Measurements from ENCODE around the gene TBL3.

TBL3 gene

GRCh38 chr16:1964506-1965395 lies 7.1 kb upstream of the TBL3 start, which contains the start of gene RPS2:
RPS2 (minus strand) TSS chr16:1964826; CDS start chr16:1964625, 201 bp downstream.
- DNase-seq (ENCODE audit: low read depth): peak; percentile 98

DNA sequence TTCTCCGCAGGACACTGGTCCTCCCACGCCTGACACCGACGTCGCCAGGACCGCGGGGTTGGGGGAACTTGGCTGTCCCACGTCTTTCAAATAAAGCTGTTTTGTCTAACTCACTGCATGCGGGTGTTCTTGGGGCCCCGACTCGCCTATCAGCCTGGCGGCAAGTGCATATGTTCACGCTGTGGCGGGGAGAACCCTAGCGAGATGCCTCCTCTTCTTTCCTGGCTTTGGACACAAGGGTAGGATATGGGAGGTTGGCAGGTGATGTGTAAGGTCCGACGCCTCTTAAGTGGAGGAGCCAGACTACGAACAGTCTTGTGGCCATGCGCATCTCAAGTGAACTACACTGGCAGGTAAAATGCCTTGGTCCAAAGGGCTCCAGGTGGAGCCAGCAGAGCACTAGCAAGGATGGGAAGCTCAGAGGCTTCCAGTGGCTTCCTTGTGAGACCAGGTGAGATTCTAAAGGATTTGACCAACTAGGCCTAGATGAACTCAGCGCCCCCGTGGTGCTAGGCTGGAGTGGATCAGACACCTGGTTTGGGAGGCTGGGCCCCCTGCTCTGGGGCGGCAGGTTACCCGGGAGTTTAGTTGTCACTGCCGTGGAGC lies 6.4 kb upstream of the TBL3 start:
- no peak for DNase-seq (ENCODE audit: low read depth)

GRCh38 chr16:1966460-1966859 lies 5.4 kb upstream of the TBL3 start, which contains the start of gene RNF151:
RNF151 (plus strand) TSS chr16:1966856; CDS start chr16:1966882, 26 bp downstream.
- DNase-seq (ENCODE audit: low read depth): no peak

DNA sequence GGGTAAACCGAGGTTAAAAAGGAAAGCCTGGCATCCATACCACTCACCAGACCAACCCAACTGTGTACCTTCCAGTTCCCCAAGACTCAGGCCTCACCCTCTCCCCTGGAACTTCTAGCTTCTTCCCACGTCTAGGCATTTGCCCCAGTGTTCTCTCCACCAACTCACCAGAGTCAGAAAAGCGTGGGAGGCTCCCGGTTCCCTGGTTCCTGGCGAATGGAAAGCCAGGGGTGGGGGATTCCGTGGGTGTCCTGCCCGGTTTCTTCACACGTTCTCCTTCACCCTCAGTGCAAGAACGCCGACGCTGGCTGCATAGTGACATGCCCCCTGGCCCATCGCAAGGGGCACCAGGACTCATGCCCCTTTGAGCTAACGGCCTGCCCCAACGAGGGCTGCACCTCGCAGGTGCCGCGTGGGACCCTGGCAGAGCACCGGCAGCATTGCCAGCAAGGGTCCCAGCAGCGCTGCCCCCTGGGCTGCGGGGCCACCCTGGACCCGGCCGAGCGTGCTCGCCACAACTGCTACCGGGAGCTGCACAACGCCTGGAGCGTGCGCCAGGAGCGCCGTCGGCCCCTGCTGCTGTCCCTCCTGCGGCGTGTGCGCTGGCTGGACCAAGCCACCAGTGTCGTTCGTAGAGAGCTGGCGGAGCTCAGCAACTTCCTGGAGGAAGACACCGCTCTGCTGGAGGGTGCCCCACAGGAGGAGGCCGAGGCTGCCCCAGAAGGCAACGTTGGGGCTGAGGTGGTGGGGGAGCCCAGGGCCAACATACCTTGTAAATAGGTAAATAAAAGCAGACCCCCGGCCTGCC lies 3.5 kb upstream of the TBL3 start:
- DNase-seq (ENCODE audit: low read depth): no peak

- peak; percentile 45 for DNase-seq (ENCODE audit: low read depth)
These were observed 631 bp downstream of the TBL3 start for GRCh38 chr16:1972490-1972877.

DNA sequence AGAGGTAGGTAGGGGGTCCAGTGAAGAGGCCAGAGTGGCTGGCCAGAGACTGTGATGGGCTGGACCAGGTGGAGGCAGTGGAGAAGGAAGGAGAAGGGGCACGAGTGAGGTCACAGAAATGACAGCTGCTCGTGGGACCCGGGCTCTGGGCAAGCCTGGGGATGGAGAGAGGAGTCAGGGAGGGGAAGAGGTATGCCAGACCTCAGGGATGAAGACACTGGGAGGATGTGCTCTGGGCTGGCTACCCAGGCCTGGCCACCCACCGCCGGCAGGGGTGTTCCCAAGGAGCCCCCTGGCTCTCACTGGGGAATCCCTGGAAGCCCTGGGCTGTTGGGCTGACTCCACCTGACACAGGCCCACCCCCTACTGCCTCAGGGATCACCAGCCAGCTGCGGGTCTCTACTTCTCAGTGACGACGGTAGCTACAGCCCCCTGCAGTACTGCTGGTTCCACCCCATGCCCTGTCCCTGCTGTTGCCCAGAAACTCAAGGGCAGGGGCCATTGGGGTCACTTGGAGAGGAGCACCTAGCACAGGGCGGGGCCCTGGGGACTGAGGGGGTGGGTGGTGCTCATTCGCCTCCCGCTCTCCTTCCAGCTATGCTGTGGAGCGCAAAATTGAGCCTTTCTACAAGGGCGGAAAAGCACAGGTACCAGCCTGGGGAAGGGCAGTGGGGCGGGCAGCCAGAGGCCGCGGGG lies 1.8 kb downstream of the TBL3 start:
- DNase-seq (ENCODE audit: low read depth): no peak

DNA sequence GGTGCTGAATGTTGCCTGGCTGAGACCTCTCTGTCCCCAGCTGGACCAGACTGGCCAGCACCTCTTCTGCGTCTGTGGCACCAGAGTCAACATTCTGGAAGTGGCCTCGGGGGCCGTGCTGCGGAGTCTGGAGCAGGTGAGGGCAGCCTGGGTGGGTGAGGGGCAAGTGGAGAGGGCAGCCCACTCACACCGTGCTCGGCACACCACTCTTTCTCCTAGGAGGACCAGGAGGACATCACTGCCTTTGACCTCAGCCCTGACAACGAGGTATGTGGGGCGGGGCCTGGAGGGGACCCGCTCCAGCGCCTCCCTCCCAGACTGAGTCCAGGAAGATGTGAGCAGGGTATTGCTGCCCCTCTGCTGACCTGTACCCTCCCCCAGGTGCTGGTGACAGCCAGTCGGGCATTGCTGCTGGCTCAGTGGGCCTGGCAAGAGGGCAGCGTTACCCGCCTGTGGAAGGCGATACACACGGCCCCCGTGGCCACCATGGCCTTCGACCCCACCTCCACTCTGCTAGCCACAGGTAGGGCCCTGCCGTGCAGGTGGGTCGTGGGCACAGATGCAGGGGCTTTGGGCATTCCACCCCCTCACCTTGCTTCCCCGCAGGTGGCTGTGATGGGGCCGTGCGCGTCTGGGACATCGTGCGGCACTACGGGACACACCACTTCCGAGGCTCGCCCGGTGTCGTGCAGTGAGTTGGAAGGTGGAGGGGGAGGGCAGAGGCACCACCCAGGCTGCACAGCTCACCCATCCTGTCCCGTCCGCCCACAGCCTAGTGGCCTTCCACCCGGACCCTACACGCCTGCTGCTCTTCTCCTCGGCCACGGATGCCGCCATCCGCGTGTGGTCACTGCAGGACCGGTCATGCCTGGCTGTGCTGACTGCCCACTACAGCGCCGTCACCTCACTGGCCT lies 2.6 kb downstream of the TBL3 start:
- DNase-seq (ENCODE audit: low read depth): no peak

DNA sequence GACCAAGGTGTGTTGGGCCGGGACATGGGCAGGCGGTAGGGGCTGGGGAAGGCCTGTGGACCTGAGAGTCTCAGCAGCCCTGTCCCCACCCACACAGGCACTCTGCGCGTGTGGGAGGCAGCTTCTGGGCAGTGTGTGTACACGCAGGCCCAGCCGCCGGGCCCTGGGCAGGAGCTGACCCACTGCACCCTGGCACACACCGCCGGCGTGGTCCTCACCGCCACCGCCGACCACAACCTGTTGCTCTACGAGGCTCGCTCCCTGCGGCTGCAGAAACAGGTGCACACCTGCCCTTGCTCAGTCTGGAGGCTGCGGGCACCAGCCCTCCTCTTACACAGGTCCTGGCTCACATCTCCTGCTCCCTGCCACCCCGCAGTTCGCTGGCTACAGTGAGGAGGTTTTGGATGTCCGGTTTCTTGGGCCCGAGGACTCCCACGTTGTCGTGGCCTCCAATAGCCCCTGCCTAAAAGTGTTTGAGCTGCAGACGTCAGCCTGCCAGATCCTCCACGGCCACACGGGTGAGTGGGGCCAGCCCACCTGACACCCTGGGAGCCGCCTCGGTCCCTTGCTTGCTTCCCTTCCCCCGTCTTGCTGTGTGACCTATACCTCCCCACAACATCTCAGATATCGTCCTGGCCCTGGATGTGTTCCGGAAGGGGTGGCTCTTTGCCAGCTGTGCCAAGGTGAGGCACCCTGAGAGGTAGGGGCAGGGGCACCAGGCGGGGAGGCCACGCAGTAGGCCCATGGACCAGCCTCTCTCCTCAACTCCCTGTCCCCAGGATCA lies 3.8 kb downstream of the TBL3 start:
- no peak for DNase-seq (ENCODE audit: low read depth)

GRCh38 chr16:1976216-1976520 lies 4.3 kb downstream of the TBL3 start:
- no peak for DNase-seq (ENCODE audit: low read depth)

DNA sequence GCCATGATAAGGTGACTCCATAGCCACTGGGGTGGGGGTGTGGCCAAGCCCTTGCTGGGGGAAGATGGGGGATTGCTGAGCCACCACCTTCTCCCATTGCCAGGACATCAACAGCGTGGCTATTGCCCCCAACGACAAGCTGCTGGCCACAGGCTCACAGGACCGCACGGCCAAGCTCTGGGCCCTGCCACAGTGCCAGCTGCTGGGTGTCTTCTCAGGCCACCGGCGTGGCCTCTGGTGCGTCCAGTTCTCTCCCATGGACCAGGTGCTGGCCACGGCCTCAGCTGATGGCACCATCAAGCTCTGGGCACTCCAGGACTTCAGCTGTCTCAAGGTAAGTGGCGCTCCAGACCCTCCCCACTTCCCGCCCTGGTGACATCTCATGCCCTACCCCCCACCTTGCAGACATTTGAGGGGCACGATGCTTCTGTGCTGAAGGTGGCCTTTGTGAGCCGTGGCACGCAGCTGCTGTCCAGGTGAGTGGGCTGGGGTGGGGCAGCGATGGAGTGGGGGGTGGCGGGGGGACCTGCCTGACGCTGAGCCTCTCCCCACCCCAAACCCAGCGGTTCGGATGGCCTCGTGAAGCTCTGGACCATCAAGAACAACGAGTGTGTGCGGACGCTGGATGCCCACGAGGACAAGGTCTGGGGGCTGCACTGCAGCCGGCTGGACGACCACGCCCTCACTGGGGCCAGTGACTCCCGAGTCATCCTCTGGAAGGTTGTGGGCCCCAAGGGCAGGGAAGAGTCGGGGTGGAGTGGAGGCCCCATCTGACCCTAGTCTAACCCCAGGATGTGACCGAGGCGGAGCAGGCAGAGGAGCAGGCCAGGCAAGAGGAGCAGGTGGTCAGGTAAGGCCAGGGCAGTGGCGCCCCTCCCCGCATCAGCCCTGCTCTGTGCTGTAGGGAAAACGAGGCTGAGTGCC lies 5.4 kb downstream of the TBL3 start:
- DNase-seq (ENCODE audit: low read depth): no peak

DNA sequence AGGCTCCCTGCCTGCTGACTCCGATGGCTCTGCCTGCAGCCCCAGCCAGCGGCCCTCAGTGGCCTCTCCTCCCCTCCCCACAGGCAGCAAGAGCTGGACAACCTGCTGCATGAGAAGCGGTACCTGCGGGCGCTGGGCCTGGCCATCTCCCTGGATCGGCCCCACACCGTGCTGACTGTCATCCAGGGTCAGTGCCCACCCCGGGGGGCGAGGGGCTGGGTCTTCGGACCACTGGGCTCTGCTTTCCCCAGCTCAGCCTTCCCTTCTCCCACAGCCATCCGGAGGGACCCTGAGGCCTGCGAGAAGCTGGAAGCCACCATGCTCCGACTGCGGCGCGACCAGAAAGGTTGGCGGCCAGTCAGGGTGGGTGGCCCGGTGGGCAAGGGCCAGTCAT lies 6.0 kb downstream of the TBL3 start:
- no peak for DNase-seq (ENCODE audit: low read depth)

DNA sequence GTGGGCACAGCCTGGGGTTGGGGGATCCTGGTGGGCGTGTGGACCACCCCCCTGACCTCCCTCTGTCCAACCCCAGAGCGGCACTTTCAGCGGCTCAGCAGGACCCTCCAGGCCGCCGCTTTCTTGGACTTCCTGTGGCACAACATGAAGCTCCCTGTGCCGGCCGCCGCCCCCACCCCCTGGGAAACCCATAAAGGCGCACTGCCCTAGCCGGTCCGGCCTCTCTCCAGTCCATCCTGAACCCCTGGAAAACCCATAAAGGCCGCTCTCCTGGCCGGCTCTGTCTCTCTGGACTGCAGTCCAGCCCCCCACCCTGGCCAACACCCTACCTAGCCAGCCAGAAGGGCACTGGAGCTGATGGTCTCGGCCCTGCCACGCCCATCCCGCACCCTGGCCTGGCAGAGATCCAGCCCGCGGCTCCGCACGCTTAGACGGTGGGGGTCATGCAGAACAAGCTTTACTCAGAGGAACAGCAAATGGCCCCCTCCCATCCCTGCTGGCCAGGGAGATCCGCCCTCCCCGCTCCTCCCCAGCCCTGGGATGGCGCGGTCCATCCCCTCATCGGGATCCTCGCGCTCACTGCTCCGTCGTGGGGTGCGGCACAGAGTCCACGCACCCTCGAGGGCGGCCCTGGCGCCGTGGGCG lies 6.7 kb downstream of the TBL3 start:
- DNase-seq (ENCODE audit: low read depth): no peak

- no peak for DNase-seq (ENCODE audit: low read depth)
These were observed 7.6 kb downstream of the TBL3 start for GRCh38 chr16:1979271-1980029.

DNA sequence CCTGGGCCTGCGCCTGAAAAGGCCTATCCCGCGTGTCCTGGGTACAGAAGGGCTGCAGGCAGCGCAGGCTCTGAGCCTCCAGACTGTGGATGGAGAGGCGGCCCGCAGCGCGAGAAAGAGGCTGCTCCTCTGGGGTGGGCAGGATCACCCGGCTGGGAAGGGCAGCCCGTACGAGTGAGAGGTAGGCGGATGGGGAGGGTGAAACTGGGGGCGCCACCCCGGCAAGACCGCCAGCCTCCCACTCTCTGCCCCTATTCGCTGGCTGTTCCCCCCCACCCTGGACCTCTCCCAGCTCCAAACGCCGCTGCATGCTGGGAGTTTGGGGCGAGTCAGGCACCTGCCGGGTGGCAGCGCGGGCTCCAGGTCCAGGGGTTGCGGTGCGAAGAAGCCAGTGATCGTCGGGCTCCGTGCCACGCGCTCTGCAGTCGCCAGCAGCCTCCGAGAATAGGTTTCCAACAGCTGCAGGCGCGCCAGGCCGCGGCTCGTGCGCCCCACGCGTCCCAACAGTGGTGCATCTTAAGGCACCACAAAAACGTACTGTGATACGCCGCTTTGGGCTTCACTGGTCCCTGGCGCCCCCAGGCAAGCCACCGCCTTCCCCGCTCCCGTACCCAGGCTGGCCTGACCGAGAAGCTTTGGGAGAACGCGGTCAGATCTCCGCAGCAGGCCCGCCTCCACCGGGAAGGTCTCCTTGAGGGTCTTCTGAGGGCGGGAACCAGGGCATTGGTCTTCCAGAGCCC lies 8.3 kb downstream of the TBL3 start:
- no peak for DNase-seq (ENCODE audit: low read depth)

DNA sequence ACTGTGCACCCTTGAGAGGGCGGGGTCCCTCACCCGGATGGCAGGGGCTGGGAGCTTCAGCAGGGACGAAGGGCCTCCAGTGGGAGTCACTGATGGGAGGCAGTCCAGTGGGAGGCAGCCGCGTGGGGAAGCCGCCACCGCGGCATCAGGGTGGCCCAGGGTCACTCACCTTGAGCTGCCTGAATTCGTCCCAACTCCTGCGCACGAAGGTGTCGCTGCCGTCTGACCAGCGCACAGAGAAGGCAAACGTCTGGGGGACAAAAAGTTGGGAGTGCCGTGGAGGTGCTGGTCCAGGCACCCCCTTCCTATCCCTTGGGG lies 8.9 kb downstream of the TBL3 start:
- no peak for DNase-seq (ENCODE audit: low read depth)

- no peak for DNase-seq (ENCODE audit: low read depth)
These were observed 9.6 kb downstream of the TBL3 start, which contains the start of gene NOXO1 for GRCh38 chr16:1981398-1981836. NOXO1 (minus strand) TSS chr16:1981469; CDS start chr16:1981179, 290 bp downstream.

DNA sequence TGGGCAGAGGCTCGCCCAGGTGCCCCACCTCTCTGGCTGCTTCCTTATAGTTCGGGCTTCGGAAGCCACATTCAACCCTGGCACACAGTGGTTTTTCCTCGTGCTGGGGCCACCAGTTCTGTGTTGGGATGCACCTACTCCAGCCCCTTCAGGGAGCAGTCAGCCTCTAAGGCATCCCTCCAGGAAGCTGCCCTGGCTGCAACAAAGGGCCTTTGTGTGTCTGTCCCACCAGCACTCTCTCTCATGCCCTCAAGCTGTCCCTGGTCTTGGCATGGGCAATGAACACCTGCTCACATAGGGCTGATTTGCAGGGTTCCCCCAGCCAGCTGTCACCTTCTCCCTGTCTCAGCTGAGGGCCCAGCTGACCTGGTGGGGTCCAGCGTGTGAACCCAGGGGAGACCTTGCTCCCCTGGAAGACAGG lies 10.2 kb downstream of the TBL3 start:
- no peak for DNase-seq (ENCODE audit: low read depth)

Data from iris pigment epithelial cell (primary cell).